HG02798 (cell line): ENCODE results near the gene PSMA1.
"Not testable (repeated sequence)": the region's sequence is repeated elsewhere in the genome, so short reads cannot be mapped to it uniquely, and the experiment has no call there.

ENCODE experiments used
- ATAC-seq: cut with Tn5 transposase; IDR thresholded peaks from one replicate; pipeline ENCODE4 v1.9.1; 2021; ENCODE audit warnings: mild to moderate bottlenecking; ENCODE audit not compliant: unreplicated experiment, poor library complexity

The PSMA1 gene

GRCh38 chr11:14537134-14537599, 17.0 kb upstream of the PSMA1 start:
- peak; percentile 72 for ATAC-seq

DNA sequence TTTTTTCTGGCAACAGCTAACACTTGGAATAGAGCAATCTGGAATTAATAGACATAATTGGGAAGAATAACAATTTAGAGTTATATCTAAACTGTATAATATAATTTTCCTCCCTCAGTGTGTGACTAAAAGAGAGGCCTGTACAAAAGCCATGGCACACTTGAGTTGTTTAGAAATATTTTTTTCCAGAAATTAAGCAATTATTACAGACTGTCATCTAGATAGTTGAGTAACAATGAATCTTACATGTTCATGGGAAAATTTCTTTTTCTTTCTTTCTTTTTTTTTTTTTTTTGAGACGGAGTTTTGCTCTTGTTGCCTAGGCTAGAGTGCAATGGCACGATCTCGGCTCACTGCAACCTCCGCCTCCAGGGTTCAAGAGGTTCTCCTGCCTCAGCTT, 15.0 kb upstream of the PSMA1 start:
- not testable (repeated sequence) for ATAC-seq

DNA sequence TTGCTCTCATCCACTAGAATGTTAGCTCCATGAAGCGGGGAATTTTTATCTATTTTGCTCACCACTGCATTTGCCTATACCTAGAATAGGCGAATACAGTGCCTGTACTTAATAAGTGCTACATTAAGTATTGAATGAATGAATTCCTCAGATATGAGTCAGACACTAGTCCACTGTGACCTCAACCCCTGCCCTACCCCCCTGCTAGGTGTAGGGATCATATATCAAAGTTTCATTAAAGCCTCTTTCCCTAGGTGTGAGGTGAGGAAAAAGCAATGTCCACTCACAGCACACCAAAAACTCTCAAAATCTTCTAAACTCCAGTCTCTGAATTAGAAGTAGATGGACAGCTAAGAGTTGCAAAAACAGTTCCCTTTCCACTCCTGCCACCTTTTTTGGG, 9.8 kb upstream of the PSMA1 start:
- no peak for ATAC-seq

- no peak for ATAC-seq
These were observed 9.1 kb upstream of the PSMA1 start for GRCh38 chr11:14529321-14529720.

DNA sequence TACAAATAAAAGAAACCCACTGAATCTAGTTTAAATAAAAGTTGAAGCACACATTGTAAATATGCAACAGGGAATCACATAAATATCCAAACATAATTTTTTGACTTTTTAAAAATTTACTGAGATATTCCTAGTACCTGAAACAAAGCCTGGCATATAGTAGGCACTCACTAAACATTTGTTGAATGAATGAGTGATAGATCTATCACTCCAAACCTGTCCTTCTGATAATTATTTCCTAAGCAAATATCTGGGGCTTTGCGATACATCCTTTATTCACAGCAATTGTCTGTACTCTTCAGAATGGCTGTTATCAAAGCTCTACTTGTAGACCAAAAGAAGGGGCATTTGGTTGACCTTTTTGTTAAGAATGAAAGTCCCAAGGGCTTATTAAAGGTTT, 2.6 kb upstream of the PSMA1 start:
- no peak for ATAC-seq

DNA sequence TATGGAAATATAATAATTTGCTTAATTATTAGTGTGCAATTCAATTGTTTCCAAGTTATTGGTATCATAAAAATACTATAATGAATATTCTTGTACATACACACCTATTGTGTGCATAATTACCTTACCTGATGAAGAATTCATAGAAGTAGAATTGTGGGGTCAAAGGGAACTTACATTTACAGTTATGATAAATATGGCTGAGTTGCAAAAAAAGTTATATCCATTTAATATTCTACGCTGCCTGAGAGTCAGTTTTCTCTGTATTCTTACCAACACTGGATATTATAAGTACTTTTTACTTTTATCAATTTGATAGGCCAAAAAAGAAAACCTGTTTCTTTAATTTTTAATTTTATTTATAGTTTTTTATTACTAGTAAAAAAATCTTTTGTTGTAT, 2.1 kb upstream of the PSMA1 start:
- ATAC-seq, result no peak

DNA sequence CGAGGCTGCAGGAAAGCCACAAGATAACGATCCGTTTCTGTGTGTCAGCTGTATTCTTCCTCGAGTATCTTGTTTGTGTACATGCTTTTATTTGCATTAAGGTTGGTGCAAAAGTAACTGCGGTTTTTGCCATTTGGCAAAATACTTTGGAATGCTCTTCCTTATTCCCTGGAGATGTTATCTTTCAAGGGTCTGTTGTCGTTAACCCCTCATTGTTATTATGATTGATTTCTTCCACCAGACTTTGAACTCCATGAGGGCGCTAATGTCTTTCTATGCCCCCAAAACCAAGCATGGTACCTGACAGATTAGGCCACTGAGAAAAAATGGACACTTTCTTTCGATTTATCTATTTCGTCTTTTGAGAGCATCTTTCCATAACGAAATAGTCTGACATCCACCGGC, 563 bp upstream of the PSMA1 start:
- ATAC-seq, result no peak

DNA sequence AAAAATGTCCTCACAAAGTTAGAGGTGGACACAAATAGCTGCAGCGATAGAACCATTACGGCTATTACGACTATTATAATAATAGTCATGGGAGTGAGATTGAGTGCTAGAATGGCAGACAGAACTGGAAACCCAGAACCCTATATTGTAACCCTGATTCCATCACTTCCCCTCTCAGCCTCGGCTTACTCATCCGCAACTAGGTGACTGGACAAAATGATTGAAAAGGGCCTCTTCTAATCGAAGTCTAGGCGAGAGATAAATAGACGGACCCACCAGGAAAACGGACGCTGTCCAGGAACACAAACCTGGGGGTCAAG, 629 bp downstream of the PSMA1 start:
- peak; percentile 5 for ATAC-seq

DNA sequence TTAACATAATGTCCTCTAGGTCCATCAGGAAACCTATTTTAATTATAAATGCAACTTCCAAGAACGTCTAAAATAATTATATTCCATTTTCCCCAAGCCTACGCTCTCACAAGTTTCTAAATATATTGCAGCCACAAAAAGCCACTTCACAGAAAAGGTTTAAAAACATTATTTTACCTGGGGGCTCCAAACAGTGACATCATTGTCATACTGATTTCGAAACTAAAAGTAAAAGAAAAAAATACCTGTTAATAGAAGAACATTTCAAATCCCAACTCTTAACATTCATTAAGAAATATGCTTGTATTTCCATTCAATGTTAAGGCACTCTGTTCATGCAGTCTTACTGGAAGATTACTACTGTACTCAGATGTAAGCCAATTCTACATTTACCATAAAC, 1.4 kb downstream of the PSMA1 start:
- ATAC-seq, result no peak

- ATAC-seq, result no peak
These were observed 6.4 kb downstream of the PSMA1 start for GRCh38 chr11:14513800-14514199.

DNA sequence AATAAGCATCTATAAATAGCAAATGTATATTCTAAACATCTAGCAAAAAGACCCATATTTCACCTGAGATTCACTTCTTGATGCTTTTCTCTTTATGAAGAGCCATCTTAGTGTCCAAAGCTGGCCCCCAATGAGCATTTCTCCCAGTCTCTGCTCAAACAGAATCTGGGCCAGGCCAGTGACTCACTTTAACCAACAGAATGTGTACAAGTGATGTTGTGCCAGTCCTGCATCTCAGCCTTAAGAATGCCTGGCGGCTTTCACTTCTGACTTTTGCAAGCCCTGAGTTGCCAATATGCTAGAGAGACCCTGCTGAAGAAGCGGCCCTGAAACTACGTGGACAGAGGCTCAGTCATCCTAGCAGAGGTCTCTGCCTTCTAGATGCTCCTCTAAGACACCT, 13.7 kb downstream of the PSMA1 start:
- no peak for ATAC-seq

DNA sequence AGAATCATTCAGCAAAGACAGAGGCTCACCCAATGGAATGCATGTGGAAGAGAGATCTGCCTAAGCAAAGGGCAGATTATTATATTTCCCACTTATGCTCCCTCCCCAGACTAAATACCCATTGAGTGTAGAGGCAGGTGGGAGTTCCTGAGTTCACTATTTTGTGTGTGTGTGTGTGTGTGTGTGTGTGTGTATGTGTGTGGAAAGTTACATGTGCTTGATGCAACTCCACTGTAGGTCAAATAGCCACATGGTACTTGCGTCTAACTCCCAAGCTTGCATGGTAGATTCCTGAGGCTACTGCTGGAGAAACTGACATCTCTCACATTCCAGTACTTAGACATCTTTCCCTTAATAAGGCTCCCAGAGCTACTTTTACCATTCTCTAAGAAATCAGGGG, 17.2 kb downstream of the PSMA1 start:
- ATAC-seq, result no peak

DNA sequence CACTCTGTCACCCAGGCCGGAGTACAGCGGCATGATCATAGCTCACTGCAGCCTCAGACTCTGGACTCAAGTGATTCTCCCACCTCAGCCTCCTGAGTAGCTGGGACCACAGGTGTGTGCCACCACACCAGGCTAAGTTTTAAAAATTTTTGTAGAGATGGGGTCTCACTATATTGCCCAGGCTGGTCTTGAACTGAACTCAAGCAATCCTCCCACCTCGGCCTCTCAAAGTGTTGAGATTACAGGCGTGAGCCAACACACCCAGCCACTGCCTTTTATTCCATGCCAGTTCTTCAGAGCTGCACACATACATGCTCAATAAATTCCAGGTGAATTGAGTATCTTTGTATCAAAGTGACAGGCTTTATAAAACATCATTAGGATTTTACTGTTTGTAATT, 18.1 kb downstream of the PSMA1 start:
- no peak for ATAC-seq

DNA sequence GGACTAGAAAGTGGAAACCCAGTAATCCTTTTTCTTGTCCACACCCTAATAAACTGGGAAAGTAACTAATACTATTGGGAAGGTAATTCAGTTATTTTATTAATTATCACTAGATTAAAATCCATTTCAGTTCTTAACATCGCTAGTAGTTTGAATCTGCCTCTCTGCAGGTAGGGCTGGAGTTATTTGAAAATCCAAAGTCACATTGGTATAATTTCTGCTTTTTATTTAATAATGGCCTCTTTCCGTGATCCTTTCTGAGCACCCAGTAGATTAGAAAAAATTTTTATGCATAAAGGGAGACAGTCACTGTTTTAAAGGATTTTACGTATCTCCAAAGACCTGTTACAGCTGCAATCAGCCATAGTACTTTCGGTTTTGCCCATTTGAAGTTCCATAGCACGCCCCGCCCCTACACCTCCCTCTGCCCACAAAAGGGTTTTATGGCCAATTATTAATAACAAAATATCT, 20.0 kb downstream of the PSMA1 start:
- peak; percentile 62 for ATAC-seq

GRCh38 chr11:14499560-14500180, 20.5 kb downstream of the PSMA1 start, which contains the start of gene COPB1:
Gene COPB1 (minus strand): TSS chr11:14499811. CDS start chr11:14498928, 883 bp downstream.
- ATAC-seq, result peak; percentile 92

- peak; percentile 19 for ATAC-seq
These were observed 21.0 kb downstream of the PSMA1 start for GRCh38 chr11:14499178-14499559.

GRCh38 chr11:14480716-14481115, 39.5 kb downstream of the PSMA1 start:
- no peak for ATAC-seq

DNA sequence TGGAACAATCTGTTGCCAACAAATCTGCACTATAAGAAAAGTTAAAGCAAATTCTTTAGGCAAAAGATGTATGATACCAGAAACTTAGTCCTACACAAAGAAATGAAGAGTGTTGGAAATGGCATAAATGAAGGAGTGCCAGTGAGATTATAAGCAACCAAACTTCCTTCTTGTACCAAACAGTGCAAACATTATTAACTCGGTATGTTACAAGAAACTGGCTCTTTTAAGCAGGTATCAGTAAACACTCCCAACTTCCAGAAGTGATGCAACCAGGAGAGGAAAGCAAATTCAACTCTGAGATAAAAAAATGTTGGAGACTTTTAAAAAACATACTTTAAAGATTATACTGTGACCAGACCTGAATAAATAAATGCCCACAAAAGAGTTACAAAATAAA, 49.1 kb downstream of the PSMA1 start:
- no peak for ATAC-seq

- ATAC-seq, result no peak
These were observed 56.6 kb downstream of the PSMA1 start for GRCh38 chr11:14463623-14464022.

- no peak for ATAC-seq
These were observed 60.0 kb downstream of the PSMA1 start for GRCh38 chr11:14460147-14460546.

DNA sequence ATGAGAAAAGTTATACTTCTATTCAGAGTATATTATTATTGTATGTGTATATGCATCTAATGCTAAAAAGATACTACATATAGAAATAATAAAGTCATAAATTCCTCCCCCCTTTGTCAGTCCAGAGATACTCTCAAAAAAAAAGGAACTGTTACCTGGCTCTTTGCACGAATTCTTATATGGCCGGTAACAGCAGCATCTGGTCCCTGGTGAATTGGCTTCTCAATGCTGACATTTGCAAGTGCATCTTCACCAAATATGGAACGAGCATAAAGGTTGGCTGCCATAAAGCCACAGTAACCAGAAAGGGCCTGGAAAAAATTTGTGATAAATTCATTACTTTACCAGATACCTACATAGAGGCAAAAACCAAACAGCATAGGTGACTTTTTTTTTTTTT, 61.8 kb downstream of the PSMA1 start:
- ATAC-seq, result no peak

DNA sequence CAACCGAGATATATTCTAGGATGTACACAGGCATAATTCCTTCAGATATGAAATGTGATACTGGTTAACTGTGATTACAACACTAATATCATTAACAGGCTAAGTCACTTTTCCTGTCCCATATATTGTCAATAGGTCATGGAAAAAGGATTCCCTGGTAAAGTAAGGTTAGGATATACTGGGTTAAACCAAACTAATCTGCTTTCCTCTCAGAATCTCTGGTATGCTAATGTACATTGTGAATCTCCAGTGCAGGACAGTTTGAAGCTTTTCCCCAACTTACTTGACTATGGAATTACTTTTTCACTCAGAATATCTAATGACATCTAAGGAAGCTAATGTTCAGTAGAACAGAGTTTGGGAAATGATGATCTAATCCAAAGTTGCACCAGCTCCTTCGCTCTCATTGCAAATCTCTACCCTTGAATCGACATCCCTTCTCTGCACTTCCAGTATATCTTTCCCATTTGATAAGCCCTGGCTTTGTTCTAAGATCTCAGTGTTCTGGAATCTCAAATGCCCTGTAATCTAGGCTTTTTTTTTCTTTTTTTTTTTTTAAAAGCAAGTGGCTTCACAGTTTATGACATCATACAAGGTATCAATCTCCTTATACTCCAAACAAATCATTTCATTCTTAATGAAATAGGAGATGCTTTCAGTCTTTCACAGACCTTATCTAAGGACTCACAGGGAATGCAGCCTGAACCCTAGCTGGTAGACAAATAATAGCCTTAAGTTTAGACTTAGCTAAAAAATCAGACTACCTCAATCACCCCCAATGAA, 64.3 kb downstream of the PSMA1 start:
- no peak for ATAC-seq
